ENCODE data around the gene E2F2. TPM values are rescaled to one million over a fixed set of nuclear protein-coding genes. Genes with fewer than 3 reads are reported as not detected.

E2F2 gene
- total RNA-seq, 1 donor from 2014 or later = 32.0 TPM

DNA sequence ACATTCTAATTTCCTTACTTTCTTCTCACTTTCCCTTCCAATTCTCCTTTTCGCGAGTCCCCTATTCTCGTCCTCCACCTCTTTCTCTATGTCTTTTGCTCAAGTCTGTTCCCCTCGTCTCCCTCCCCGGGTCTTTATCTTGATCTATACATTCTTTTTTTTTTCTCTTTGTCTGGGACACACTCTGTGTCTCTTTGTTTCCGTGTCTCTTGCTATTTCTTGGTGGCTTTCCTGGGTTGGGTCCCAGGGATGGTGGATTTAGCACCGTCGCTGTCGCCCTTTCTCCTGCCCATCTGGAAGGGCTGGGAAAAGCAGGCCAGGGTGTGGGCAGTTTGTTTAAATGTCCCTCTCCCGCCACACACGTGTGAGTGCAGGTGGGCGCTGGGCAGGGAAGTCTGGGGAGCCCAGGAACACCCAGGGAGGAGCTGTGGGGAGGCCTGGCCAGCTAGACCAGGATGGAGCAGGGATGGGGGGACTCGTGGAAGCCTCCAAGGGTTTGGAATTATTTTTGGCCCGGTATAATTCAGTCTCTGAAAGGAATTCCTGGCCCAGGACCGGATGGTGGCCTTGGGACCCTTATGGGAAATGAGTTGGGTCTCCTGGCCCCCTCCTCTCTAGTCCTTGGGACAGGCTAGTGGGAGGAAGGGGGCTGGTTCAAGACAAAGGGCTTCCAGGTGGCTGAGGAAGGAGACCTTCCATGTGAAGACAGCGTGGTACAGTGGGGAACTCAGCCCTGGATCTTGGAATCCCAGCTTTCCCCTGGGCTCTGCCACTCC, 37.8 kb upstream of the E2F2 start:
- intact Hi-C loops (cut with micrococcal nuclease) = no loop called here
- Mint-ChIP-seq H3K27ac (no peak overlapping the region), H3K4me3 (peak overlapping the region; percentile 81), H3K27me3 (ENCODE audit: insufficient read depth) (peaks cover 59% of the 10 kb centered on the region), H3K9me3 (no peaks in the 10 kb centered on the region), H3K36me3 (ENCODE audit: low read depth) (peaks cover 2% of the 10 kb centered on the region), H3K4me1 (ENCODE audit: low read depth) (peaks cover 7% of the 10 kb centered on the region)
- DNase-seq (ENCODE audit: low spot score) = no peak

GRCh38 chr1:23567996-23568607, 37.1 kb upstream of the E2F2 start:
- Mint-ChIP-seq H3K9me3 (no peaks in the 10 kb centered on the region), H3K27me3 (ENCODE audit: insufficient read depth) (peaks cover 64% of the 10 kb centered on the region), H3K36me3 (ENCODE audit: low read depth) (peaks cover 2% of the 10 kb centered on the region), H3K4me3 (peak overlapping the region; percentile 81), H3K27ac (no peak overlapping the region), H3K4me1 (ENCODE audit: low read depth) (peaks cover 12% of the 10 kb centered on the region)
- no peak for DNase-seq (ENCODE audit: low spot score)
- intact Hi-C loops (cut with micrococcal nuclease) = no loop called here

- intact Hi-C loops (cut with micrococcal nuclease) = no loop called here
- Mint-ChIP-seq H3K9me3 (no peaks in the 10 kb centered on the region), H3K4me1 (ENCODE audit: low read depth) (peaks cover 17% of the 10 kb centered on the region), H3K36me3 (ENCODE audit: low read depth) (peaks cover 2% of the 10 kb centered on the region), H3K27ac (no peak overlapping the region), H3K4me3 (no peak overlapping the region), H3K27me3 (ENCODE audit: insufficient read depth) (peaks cover 68% of the 10 kb centered on the region)
- DNase-seq (ENCODE audit: low spot score) = no peak
These were observed 36.6 kb upstream of the E2F2 start for GRCh38 chr1:23567629-23567995.

GRCh38 chr1:23566304-23566703, 35.3 kb upstream of the E2F2 start:
- Mint-ChIP-seq H3K4me1 (ENCODE audit: low read depth) (peaks cover 24% of the 10 kb centered on the region), H3K4me3 (no peak overlapping the region), H3K27ac (no peak overlapping the region), H3K27me3 (ENCODE audit: insufficient read depth) (peaks cover 75% of the 10 kb centered on the region), H3K36me3 (ENCODE audit: low read depth) (peaks cover 2% of the 10 kb centered on the region), H3K9me3 (no peaks in the 10 kb centered on the region)
- intact Hi-C loops (cut with micrococcal nuclease) = no loop called here
- DNase-seq (ENCODE audit: low spot score) = no peak

- H3K27ac Mint-ChIP-seq = no peak overlapping the region
- H3K9me3 Mint-ChIP-seq = no peaks in the 10 kb centered on the region
- intact Hi-C loops (cut with micrococcal nuclease) = no loop called here
- peaks cover 75% of the 10 kb centered on the region for H3K27me3 Mint-ChIP-seq (ENCODE audit: insufficient read depth)
- peaks cover 24% of the 10 kb centered on the region for H3K4me1 Mint-ChIP-seq (ENCODE audit: low read depth)
- H3K4me3 Mint-ChIP-seq = no peak overlapping the region
- H3K36me3 Mint-ChIP-seq (ENCODE audit: low read depth) = peaks cover 2% of the 10 kb centered on the region
- no peak for DNase-seq (ENCODE audit: low spot score)
These were observed 34.7 kb upstream of the E2F2 start for GRCh38 chr1:23565776-23566175.

- Mint-ChIP-seq H3K4me1 (ENCODE audit: low read depth) (peaks cover 29% of the 10 kb centered on the region), H3K4me3 (no peak overlapping the region), H3K9me3 (no peaks in the 10 kb centered on the region), H3K36me3 (ENCODE audit: low read depth) (peaks cover 2% of the 10 kb centered on the region), H3K27me3 (ENCODE audit: insufficient read depth) (peaks cover 68% of the 10 kb centered on the region), H3K27ac (no peak overlapping the region)
- intact Hi-C loops (cut with micrococcal nuclease) = no loop called here
- no peak for DNase-seq (ENCODE audit: low spot score)
These were observed 33.6 kb upstream of the E2F2 start for GRCh38 chr1:23564529-23565122.

DNA sequence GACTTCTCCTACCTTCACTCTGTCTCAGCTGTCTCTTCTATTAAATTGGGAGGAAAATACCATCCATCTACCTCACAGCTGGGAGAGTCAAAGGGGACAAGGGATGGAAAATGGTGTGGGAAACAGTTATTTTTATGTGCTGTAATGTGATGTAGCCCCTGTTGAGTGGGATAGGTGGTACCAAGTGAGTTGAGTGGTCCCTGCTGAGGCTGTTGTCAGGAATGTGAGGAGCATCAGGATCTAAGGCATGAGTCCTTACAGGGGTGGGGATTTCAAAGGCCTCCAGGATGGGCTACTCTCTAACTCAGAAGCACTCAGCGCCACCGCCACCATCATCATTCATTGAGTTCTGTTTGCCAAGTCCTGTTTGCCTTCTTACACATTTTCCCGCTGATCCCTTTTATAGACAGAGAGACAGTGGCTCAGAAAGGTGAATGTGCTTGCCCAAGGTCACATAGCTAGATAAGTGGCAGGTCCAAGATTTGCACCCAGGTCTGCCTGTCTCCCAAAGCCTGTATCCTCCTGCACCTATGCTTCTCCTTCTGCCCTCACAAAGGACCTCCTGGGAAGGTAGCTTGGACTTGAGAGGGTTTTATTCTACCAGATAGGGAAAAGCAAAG, 32.8 kb upstream of the E2F2 start:
- intact Hi-C loops (cut with micrococcal nuclease) = no loop called here
- H3K36me3 Mint-ChIP-seq (ENCODE audit: low read depth) = peaks cover 2% of the 10 kb centered on the region
- H3K27me3 Mint-ChIP-seq (ENCODE audit: insufficient read depth) = peaks cover 62% of the 10 kb centered on the region
- H3K4me1 Mint-ChIP-seq (ENCODE audit: low read depth) = peaks cover 34% of the 10 kb centered on the region
- H3K9me3 Mint-ChIP-seq = no peaks in the 10 kb centered on the region
- no peak for DNase-seq (ENCODE audit: low spot score)
- H3K27ac Mint-ChIP-seq = no peak overlapping the region
- H3K4me3 Mint-ChIP-seq = no peak overlapping the region

DNA sequence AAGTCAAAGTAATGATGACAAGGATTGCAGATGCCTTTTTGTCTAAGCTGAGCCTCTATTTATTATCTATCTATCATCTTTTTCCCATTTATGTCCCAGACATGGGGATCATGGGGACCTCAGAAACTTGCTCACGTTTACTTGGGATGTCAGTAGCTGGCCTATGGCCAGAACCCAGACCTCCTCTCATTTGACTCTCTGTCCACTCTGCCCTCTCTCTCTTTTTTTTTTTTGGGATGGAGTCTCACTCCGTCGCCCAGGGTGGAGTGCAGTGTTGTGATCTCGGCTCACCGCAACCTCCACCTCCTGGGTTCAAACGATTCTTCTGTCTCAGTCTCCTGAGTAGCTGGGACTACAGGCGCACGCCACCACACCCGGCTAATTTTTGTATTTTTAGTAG, 32.0 kb upstream of the E2F2 start:
- Mint-ChIP-seq H3K36me3 (ENCODE audit: low read depth) (no peaks in the 10 kb centered on the region), H3K27me3 (ENCODE audit: insufficient read depth) (peaks cover 57% of the 10 kb centered on the region), H3K4me1 (ENCODE audit: low read depth) (peaks cover 36% of the 10 kb centered on the region), H3K27ac (no peak overlapping the region), H3K4me3 (no peak overlapping the region), H3K9me3 (no peaks in the 10 kb centered on the region)
- intact Hi-C loops (cut with micrococcal nuclease) = no loop called here
- no peak for DNase-seq (ENCODE audit: low spot score)

DNA sequence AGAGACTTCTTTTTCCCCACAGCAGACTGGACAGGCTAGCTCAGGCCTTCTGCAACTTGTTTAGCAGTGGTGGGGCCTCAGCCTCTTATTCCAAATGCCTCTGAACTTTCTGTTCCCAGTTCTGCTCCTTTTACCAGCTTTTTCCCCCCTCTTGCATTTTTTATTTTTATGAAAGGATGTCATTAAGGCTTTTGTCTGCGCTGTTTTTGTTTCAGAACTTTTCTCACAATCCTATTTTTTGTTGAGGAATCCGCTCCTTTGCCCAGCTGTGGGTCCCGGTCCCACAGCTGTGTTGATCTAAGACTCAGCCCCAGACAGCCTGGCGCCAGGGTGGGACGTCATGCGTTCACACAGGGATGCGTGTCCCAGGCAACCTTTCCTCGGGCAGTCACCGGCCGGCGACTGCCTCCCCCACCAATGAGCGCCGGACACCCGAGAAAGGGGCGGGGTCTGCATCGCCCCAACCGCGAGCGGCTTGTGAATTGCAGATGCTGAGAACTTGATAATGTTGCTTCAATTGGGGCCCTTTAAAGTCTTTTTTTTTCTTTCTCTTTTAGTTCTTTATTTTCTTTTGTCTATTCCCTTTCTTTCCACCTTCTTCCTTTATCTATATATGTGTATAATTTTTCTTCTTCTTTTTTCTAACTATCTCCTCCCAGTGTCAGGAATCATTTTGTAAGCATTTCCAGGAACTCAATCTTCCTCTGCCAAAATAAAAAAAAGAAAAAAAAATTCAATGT, 31.3 kb upstream of the E2F2 start:
- peaks cover 52% of the 10 kb centered on the region for H3K27me3 Mint-ChIP-seq (ENCODE audit: insufficient read depth)
- H3K36me3 Mint-ChIP-seq (ENCODE audit: low read depth) = peaks cover 4% of the 10 kb centered on the region
- H3K4me3 Mint-ChIP-seq = no peak overlapping the region
- no peak for DNase-seq (ENCODE audit: low spot score)
- peaks cover 43% of the 10 kb centered on the region for H3K4me1 Mint-ChIP-seq (ENCODE audit: low read depth)
- intact Hi-C loops (cut with micrococcal nuclease) = no loop called here
- no peak overlapping the region for H3K27ac Mint-ChIP-seq
- no peaks in the 10 kb centered on the region for H3K9me3 Mint-ChIP-seq

GRCh38 chr1:23561813-23562100, 30.7 kb upstream of the E2F2 start:
- peaks cover 47% of the 10 kb centered on the region for H3K27me3 Mint-ChIP-seq (ENCODE audit: insufficient read depth)

GRCh38 chr1:23561076-23561812, 30.2 kb upstream of the E2F2 start:
- H3K27me3 Mint-ChIP-seq (ENCODE audit: insufficient read depth) = peaks cover 46% of the 10 kb centered on the region
- intact Hi-C loops (cut with micrococcal nuclease) = no loop called here
- no peak for DNase-seq (ENCODE audit: low spot score)
- no peak overlapping the region for H3K4me3 Mint-ChIP-seq
- no peaks in the 10 kb centered on the region for H3K9me3 Mint-ChIP-seq
- peaks cover 53% of the 10 kb centered on the region for H3K4me1 Mint-ChIP-seq (ENCODE audit: low read depth)
- H3K36me3 Mint-ChIP-seq (ENCODE audit: low read depth) = peaks cover 4% of the 10 kb centered on the region
- no peak overlapping the region for H3K27ac Mint-ChIP-seq

More at GRCh38 chr1:23561813-23562100, 30.7 kb upstream of the E2F2 start:
- intact Hi-C loops (cut with micrococcal nuclease) = no loop called here
- H3K4me1 Mint-ChIP-seq (ENCODE audit: low read depth) = peaks cover 48% of the 10 kb centered on the region
- H3K4me3 Mint-ChIP-seq = no peak overlapping the region
- peaks cover 4% of the 10 kb centered on the region for H3K36me3 Mint-ChIP-seq (ENCODE audit: low read depth)
- no peak overlapping the region for H3K27ac Mint-ChIP-seq
- no peak for DNase-seq (ENCODE audit: low spot score)
- no peaks in the 10 kb centered on the region for H3K9me3 Mint-ChIP-seq

DNA sequence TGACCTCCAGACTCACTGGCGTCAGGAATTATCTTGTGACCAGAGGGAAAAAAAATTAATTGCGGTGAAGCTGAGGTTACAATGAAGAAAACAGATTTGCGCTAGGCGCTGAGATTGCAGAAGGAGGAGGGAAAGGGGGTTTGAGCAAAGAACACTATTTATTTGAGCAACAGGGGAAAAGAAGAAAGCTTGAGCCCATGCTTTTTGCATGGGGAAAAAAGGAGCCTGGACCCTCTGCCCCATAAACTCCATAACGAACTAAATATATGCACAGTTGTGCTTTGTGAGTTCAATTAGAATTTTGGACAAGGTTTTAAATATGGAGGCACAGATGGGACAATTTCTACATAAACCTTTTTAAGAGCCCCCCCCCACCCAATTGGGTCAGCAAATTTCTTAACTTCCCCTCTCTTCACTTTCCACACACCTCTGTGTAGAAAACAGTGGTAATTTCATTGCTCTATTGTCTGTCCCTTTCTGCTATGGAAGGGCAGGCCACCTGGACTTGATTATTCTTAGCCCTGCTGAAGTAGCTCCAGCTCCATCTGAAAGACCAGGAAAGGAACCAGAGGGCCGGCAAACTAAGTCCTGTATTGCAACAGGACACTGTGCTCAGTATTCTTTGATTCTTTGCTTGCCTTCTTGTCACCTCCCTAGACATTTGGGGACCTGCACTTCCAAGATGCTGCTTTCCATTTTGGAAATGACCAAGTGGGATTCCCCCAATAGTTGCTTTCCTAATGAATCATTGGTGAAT, 29.1 kb upstream of the E2F2 start:
- Mint-ChIP-seq H3K9me3 (no peaks in the 10 kb centered on the region), H3K27me3 (ENCODE audit: insufficient read depth) (peaks cover 38% of the 10 kb centered on the region), H3K36me3 (ENCODE audit: low read depth) (peaks cover 4% of the 10 kb centered on the region), H3K4me1 (ENCODE audit: low read depth) (peaks cover 64% of the 10 kb centered on the region), H3K4me3 (peak overlapping the region; percentile 90), H3K27ac (no peak overlapping the region)
- intact Hi-C loops (cut with micrococcal nuclease) = loop anchor here (1.0 to 2.0 kb wide), 7 partner anchors 17 to 1407 kb away; partner anchors contain the start of gene ASAP3
- DNase-seq (ENCODE audit: low spot score) = no peak

All from activated T-helper 1 cell treated with anti-CD3 and anti-CD28 coated beads, Interleukin-12 subunit alpha, Interleukin-12 subunit beta, Interleukin-2, Interleukin-4 antibody, amounts not matched to agents 30 ng/mL and 10 ng/mL and 1 ng/mL, durations not matched to agents 14 hours and 24 hours and 36 hours (primary cell).